NB4 (cell line): ENCODE results near the gene AQP7.

Source experiments
- MYC ChIP-seq: IDR thresholded peaks from 2 replicates; pipeline ENCODE4 v1.6.1; 2011; ENCODE audit warnings: low read depth, low read length
- POLR2A ChIP-seq: IDR thresholded peaks from 2 replicates; pipeline ENCODE4 v1.6.1; 2011; ENCODE audit warnings: mild to moderate bottlenecking; ENCODE audit not compliant: insufficient read length; ENCODE audit errors: extremely low read depth
- TF ChIP-seq, protein P1 (sequence below): IDR thresholded peaks from one replicate; pipeline ENCODE4 v1.5.1; 2012; ENCODE audit warnings: low read depth, low read length
- TF ChIP-seq, protein P2 (sequence below): IDR thresholded peaks from 2 replicates; pipeline ENCODE4 v1.6.1; 2011; ENCODE audit warnings: low read depth, low read length

DNA sequence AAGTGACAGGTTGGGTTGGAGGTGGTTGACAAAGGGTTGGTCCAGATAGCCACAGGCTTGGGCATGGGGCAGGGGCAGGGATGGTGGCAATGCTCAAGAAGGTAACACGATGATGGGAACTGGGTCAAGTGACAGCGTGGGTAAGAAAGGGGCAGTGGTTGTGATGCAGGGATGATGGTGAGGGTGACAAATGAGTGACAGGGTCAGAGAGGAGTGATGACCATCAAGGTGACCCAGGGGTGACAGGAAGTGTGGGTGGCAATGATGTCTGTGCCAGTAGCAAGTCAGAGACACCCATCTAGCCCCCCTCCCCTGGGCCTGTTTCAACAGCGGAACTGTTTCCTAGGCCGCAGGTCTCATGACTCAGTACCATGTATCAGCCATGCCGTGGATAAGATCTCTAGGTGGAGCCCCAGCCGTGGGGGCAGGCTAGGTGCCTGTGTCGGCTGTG is 24.5 kb upstream of the AQP7 start:
- TF ChIP-seq, protein P1, sequence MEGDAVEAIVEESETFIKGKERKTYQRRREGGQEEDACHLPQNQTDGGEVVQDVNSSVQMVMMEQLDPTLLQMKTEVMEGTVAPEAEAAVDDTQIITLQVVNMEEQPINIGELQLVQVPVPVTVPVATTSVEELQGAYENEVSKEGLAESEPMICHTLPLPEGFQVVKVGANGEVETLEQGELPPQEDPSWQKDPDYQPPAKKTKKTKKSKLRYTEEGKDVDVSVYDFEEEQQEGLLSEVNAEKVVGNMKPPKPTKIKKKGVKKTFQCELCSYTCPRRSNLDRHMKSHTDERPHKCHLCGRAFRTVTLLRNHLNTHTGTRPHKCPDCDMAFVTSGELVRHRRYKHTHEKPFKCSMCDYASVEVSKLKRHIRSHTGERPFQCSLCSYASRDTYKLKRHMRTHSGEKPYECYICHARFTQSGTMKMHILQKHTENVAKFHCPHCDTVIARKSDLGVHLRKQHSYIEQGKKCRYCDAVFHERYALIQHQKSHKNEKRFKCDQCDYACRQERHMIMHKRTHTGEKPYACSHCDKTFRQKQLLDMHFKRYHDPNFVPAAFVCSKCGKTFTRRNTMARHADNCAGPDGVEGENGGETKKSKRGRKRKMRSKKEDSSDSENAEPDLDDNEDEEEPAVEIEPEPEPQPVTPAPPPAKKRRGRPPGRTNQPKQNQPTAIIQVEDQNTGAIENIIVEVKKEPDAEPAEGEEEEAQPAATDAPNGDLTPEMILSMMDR, result no peak
- TF ChIP-seq POLR2A (no peak), MYC (no peak)
- TF ChIP-seq, protein P2, sequence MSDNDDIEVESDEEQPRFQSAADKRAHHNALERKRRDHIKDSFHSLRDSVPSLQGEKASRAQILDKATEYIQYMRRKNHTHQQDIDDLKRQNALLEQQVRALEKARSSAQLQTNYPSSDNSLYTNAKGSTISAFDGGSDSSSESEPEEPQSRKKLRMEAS, result no peak
